ENCODE data around the gene ACE2.
"Not testable (repeated sequence)": the region's sequence is repeated elsewhere in the genome, so short reads cannot be mapped to it uniquely, and the experiment has no call there.

ACE2 gene

GRCh38 chrX:15600745-15601144 lies at the start of gene ACE2:
Gene ACE2 (minus strand): TSS chrX:15600960. CDS start chrX:15600911, 49 bp downstream.
- H3K27me3 Mint-ChIP-seq (ENCODE audit: low read depth): peaks cover 2% of the 10 kb centered on the region

GRCh38 chrX:15647510-15647909 lies 46.8 kb upstream of the ACE2 start:
- DNase-seq (ENCODE audit: low spot score); H3K9me3 Mint-ChIP-seq; H3K4me1 Mint-ChIP-seq (ENCODE audit: low read depth); H3K4me3 Mint-ChIP-seq; H3K36me3 Mint-ChIP-seq (ENCODE audit: low read depth); H3K27me3 Mint-ChIP-seq (ENCODE audit: low read depth); H3K27ac Mint-ChIP-seq: not testable (repeated sequence)

More at GRCh38 chrX:15600745-15601144, at the start of gene ACE2:
- no peaks in the 10 kb centered on the region for H3K36me3 Mint-ChIP-seq (ENCODE audit: low read depth)
- no peaks in the 10 kb centered on the region for H3K4me1 Mint-ChIP-seq (ENCODE audit: low read depth)
- H3K4me3 Mint-ChIP-seq: no peak within 1 kb of the TSS
- no peak for DNase-seq (ENCODE audit: low spot score)
- H3K27ac Mint-ChIP-seq: no peak within 1 kb of the TSS
- H3K9me3 Mint-ChIP-seq: no peaks in the 10 kb centered on the region

- Mint-ChIP-seq H3K27ac (no peak overlapping the region), H3K4me3 (no peak overlapping the region), H3K9me3 (no peaks in the 10 kb centered on the region), H3K27me3 (ENCODE audit: low read depth) (peaks cover 5% of the 10 kb centered on the region), H3K36me3 (ENCODE audit: low read depth) (no peaks in the 10 kb centered on the region), H3K4me1 (ENCODE audit: low read depth) (no peaks in the 10 kb centered on the region)
- DNase-seq (ENCODE audit: low spot score): no peak
These were observed 45.8 kb upstream of the ACE2 start for GRCh38 chrX:15646543-15646942.

- H3K4me1 Mint-ChIP-seq (ENCODE audit: low read depth): no peaks in the 10 kb centered on the region
- no peaks in the 10 kb centered on the region for H3K36me3 Mint-ChIP-seq (ENCODE audit: low read depth)
- no peak overlapping the region for H3K4me3 Mint-ChIP-seq
- H3K9me3 Mint-ChIP-seq: no peaks in the 10 kb centered on the region
- H3K27me3 Mint-ChIP-seq (ENCODE audit: low read depth): peaks cover 5% of the 10 kb centered on the region
- no peak overlapping the region for H3K27ac Mint-ChIP-seq
- DNase-seq (ENCODE audit: low spot score): no peak
These were observed 45.3 kb upstream of the ACE2 start for GRCh38 chrX:15646031-15646430.

GRCh38 chrX:15645266-15645665 lies 44.5 kb upstream of the ACE2 start:
- Mint-ChIP-seq H3K36me3 (ENCODE audit: low read depth) (no peaks in the 10 kb centered on the region), H3K27me3 (ENCODE audit: low read depth) (peaks cover 5% of the 10 kb centered on the region), H3K4me3 (no peak overlapping the region), H3K4me1 (ENCODE audit: low read depth) (no peaks in the 10 kb centered on the region), H3K9me3 (no peaks in the 10 kb centered on the region), H3K27ac (no peak overlapping the region)
- DNase-seq (ENCODE audit: low spot score): no peak

- DNase-seq (ENCODE audit: low spot score): no peak
- no peak overlapping the region for H3K27ac Mint-ChIP-seq
- H3K36me3 Mint-ChIP-seq (ENCODE audit: low read depth): no peaks in the 10 kb centered on the region
- H3K27me3 Mint-ChIP-seq (ENCODE audit: low read depth): peaks cover 5% of the 10 kb centered on the region
- no peak overlapping the region for H3K4me3 Mint-ChIP-seq
- H3K4me1 Mint-ChIP-seq (ENCODE audit: low read depth): no peaks in the 10 kb centered on the region
- H3K9me3 Mint-ChIP-seq: no peaks in the 10 kb centered on the region
These were observed 43.8 kb upstream of the ACE2 start for GRCh38 chrX:15644560-15644872.

GRCh38 chrX:15643786-15644559 lies 43.2 kb upstream of the ACE2 start:
- no peaks in the 10 kb centered on the region for H3K4me1 Mint-ChIP-seq (ENCODE audit: low read depth)
- no peaks in the 10 kb centered on the region for H3K36me3 Mint-ChIP-seq (ENCODE audit: low read depth)
- peak overlapping the region; percentile 38 for H3K4me3 Mint-ChIP-seq
- no peak overlapping the region for H3K27ac Mint-ChIP-seq
- H3K9me3 Mint-ChIP-seq: no peaks in the 10 kb centered on the region
- DNase-seq (ENCODE audit: low spot score): no peak
- peaks cover 5% of the 10 kb centered on the region for H3K27me3 Mint-ChIP-seq (ENCODE audit: low read depth)

GRCh38 chrX:15631637-15632036 lies 30.9 kb upstream of the ACE2 start:
- H3K27me3 Mint-ChIP-seq (ENCODE audit: low read depth): peaks cover 7% of the 10 kb centered on the region
- no peak overlapping the region for H3K4me3 Mint-ChIP-seq
- H3K36me3 Mint-ChIP-seq (ENCODE audit: low read depth): no peaks in the 10 kb centered on the region
- no peak for DNase-seq (ENCODE audit: low spot score)
- H3K9me3 Mint-ChIP-seq: no peaks in the 10 kb centered on the region
- H3K27ac Mint-ChIP-seq: no peak overlapping the region
- no peaks in the 10 kb centered on the region for H3K4me1 Mint-ChIP-seq (ENCODE audit: low read depth)

GRCh38 chrX:15623054-15623453 lies 22.3 kb upstream of the ACE2 start:
- no peaks in the 10 kb centered on the region for H3K27me3 Mint-ChIP-seq (ENCODE audit: low read depth)
- no peak overlapping the region for H3K27ac Mint-ChIP-seq
- H3K9me3 Mint-ChIP-seq: no peaks in the 10 kb centered on the region
- no peaks in the 10 kb centered on the region for H3K4me1 Mint-ChIP-seq (ENCODE audit: low read depth)
- no peaks in the 10 kb centered on the region for H3K36me3 Mint-ChIP-seq (ENCODE audit: low read depth)
- no peak overlapping the region for H3K4me3 Mint-ChIP-seq
- DNase-seq (ENCODE audit: low spot score): no peak

- H3K4me3 Mint-ChIP-seq: no peak overlapping the region
- no peak overlapping the region for H3K27ac Mint-ChIP-seq
- no peaks in the 10 kb centered on the region for H3K9me3 Mint-ChIP-seq
- no peak for DNase-seq (ENCODE audit: low spot score)
- H3K36me3 Mint-ChIP-seq (ENCODE audit: low read depth): no peaks in the 10 kb centered on the region
- no peaks in the 10 kb centered on the region for H3K27me3 Mint-ChIP-seq (ENCODE audit: low read depth)
- H3K4me1 Mint-ChIP-seq (ENCODE audit: low read depth): no peaks in the 10 kb centered on the region
These were observed 18.4 kb upstream of the ACE2 start for GRCh38 chrX:15619053-15619755.

GRCh38 chrX:15617111-15617510 lies 16.4 kb upstream of the ACE2 start:
- Mint-ChIP-seq H3K27ac (no peak overlapping the region), H3K4me3 (no peak overlapping the region), H3K4me1 (ENCODE audit: low read depth) (no peaks in the 10 kb centered on the region), H3K27me3 (ENCODE audit: low read depth) (no peaks in the 10 kb centered on the region), H3K9me3 (no peaks in the 10 kb centered on the region), H3K36me3 (ENCODE audit: low read depth) (no peaks in the 10 kb centered on the region)
- no peak for DNase-seq (ENCODE audit: low spot score)

GRCh38 chrX:15616531-15616930 lies 15.8 kb upstream of the ACE2 start:
- DNase-seq (ENCODE audit: low spot score): no peak
- no peak overlapping the region for H3K4me3 Mint-ChIP-seq
- no peaks in the 10 kb centered on the region for H3K36me3 Mint-ChIP-seq (ENCODE audit: low read depth)
- no peaks in the 10 kb centered on the region for H3K27me3 Mint-ChIP-seq (ENCODE audit: low read depth)
- no peaks in the 10 kb centered on the region for H3K4me1 Mint-ChIP-seq (ENCODE audit: low read depth)
- H3K27ac Mint-ChIP-seq: no peak overlapping the region
- no peaks in the 10 kb centered on the region for H3K9me3 Mint-ChIP-seq

- no peak overlapping the region for H3K4me3 Mint-ChIP-seq
- no peaks in the 10 kb centered on the region for H3K4me1 Mint-ChIP-seq (ENCODE audit: low read depth)
- H3K27me3 Mint-ChIP-seq (ENCODE audit: low read depth): no peaks in the 10 kb centered on the region
- no peak overlapping the region for H3K27ac Mint-ChIP-seq
- H3K9me3 Mint-ChIP-seq: no peaks in the 10 kb centered on the region
- no peaks in the 10 kb centered on the region for H3K36me3 Mint-ChIP-seq (ENCODE audit: low read depth)
- no peak for DNase-seq (ENCODE audit: low spot score)
These were observed 6.3 kb upstream of the ACE2 start for GRCh38 chrX:15607067-15607466.

- Mint-ChIP-seq H3K4me1 (ENCODE audit: low read depth) (no peaks in the 10 kb centered on the region), H3K9me3 (no peaks in the 10 kb centered on the region), H3K4me3 (no peak overlapping the region), H3K27me3 (ENCODE audit: low read depth) (peaks cover 2% of the 10 kb centered on the region), H3K36me3 (ENCODE audit: low read depth) (no peaks in the 10 kb centered on the region), H3K27ac (no peak overlapping the region)
- DNase-seq (ENCODE audit: low spot score): no peak
These were observed 5.4 kb upstream of the ACE2 start for GRCh38 chrX:15606136-15606535.

- peaks cover 2% of the 10 kb centered on the region for H3K27me3 Mint-ChIP-seq (ENCODE audit: low read depth)
- no peak for DNase-seq (ENCODE audit: low spot score)
- no peak overlapping the region for H3K27ac Mint-ChIP-seq
- no peaks in the 10 kb centered on the region for H3K4me1 Mint-ChIP-seq (ENCODE audit: low read depth)
- no peak overlapping the region for H3K4me3 Mint-ChIP-seq
- H3K9me3 Mint-ChIP-seq: no peaks in the 10 kb centered on the region
- no peaks in the 10 kb centered on the region for H3K36me3 Mint-ChIP-seq (ENCODE audit: low read depth)
These were observed 4.5 kb upstream of the ACE2 start for GRCh38 chrX:15605226-15605625.

Measured in T-helper 2 cell treated with Interferon-gamma antibody and Interleukin-4, amounts not matched to agents 5 μg/mL and 100 μg/mL, for 36 hours (primary cell).